Measurements from ENCODE around the gene ADAMTSL1.

GRCh38 chr9:18463991-18464390 lies 10.0 kb upstream of the ADAMTSL1 start:
- TF ChIP-seq CTCF (IDR thresholded peaks at IDR 0.05) (no peak), POLR2A (IDR thresholded peaks at IDR 0.05) (no peak)

Data from right lobe of liver (tissue), 4 donors.